ENCODE data around the gene SPTBN1.

Gene SPTBN1

DNA sequence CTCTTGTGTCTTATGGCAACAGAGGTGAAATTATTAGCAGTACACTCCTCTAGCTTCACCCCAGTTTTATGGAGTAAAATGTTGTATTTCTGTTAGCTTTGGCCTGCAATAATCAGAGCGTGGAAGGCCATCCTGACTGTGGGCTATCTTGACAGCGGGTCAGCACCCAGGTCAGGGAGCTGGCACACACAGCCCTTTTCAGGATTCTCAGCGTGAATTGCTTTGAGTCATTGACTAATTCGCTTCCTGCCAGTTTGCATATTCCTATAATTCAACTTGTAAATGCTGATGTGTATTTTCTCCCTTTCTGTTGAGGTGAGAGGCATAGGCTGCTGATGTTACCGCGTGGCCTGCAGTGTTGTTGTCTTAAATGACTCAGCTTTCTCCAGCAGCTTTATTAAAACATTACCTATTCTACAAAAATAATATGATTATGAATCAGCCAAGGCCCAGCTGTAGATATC lies 157.7 kb downstream of the SPTBN1 start:
- TF ChIP-seq, protein P1, sequence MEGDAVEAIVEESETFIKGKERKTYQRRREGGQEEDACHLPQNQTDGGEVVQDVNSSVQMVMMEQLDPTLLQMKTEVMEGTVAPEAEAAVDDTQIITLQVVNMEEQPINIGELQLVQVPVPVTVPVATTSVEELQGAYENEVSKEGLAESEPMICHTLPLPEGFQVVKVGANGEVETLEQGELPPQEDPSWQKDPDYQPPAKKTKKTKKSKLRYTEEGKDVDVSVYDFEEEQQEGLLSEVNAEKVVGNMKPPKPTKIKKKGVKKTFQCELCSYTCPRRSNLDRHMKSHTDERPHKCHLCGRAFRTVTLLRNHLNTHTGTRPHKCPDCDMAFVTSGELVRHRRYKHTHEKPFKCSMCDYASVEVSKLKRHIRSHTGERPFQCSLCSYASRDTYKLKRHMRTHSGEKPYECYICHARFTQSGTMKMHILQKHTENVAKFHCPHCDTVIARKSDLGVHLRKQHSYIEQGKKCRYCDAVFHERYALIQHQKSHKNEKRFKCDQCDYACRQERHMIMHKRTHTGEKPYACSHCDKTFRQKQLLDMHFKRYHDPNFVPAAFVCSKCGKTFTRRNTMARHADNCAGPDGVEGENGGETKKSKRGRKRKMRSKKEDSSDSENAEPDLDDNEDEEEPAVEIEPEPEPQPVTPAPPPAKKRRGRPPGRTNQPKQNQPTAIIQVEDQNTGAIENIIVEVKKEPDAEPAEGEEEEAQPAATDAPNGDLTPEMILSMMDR (conservative IDR thresholded peaks at IDR 0.05; ENCODE audit: low read length), result no peak
- no peak overlapping the region for H3K4me3 ChIP-seq (ENCODE audit: low read length)
- no peak for DNase-seq (ENCODE audit: low read depth)

DNA sequence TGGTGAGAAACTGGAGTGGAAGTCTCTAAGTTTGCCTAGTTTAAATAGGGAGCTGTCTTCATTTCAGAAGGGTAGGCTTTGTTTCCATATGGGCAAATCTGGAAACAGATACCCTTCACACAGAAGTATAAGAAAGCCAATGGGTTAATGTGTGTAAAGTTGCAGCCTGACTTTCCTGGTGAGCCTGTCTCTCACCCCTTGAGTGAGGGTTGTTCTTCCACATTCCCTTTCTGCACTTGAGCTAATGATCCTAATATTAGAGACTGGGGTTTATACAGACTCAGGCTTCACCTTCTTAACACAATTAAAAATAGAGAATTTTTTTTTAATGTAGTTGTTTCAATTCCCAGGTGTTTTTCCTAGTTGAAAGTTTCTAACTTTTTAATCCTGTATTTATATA lies 158.7 kb downstream of the SPTBN1 start:
- no peak overlapping the region for H3K4me3 ChIP-seq (ENCODE audit: low read length)
- TF ChIP-seq, protein P1 (conservative IDR thresholded peaks at IDR 0.05; ENCODE audit: low read length), result no peak

DNA sequence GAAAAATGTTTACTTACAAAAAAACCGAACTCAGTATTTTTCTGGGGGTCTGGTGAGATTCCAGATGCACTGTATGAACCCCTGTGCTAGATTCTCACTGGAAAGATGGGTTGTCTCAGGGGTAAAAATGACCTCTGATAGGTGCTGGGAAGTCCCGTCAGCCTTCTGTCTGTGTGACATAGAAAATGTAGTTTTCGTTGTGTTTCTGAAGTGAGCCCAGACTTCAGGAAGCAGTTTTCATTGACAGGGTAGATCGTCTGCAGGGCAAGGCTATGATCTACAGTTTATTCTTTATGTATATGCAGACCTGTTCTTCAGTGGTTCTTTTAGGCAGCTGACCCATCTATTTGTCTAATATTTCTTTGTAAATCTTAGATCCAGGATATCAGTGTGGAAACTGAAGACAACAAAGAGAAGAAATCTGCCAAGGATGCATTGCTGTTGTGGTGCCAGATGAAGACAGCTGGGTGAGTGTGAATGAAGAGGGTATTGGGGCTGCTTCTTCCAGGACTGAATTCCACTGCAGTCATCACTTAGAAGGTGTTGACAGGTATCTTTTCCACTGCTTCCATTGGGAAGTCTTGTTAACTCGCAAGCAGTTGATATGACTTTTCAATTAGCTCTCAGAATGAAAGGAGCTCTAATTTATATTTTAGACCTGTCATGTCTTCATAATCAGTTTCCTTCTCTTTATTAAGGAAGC lies 159.9 kb downstream of the SPTBN1 start:
- TF ChIP-seq, protein P1 (conservative IDR thresholded peaks at IDR 0.05; ENCODE audit: low read length), result no peak

More for the DNA sequence above, 158.7 kb downstream of the SPTBN1 start:
- no peak for DNase-seq (ENCODE audit: low read depth)

DNA sequence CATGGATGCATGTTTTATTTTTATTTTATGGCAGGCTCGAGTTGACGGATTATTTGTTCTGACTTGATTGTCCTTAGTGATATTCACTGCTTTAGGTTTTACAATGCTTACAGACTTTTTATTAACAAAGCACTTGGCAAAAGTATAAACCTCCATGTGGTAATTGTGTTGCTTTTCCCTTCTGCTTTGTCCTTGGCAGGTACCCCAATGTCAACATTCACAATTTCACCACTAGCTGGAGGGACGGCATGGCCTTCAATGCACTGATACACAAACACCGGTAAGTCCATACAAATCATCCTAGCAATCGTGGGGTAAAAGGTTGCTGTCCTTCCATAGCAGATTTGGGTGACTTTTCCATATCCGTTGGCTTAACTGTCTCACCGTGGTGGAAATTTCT lies 161.3 kb downstream of the SPTBN1 start:
- DNase-seq (ENCODE audit: low read depth), result no peak
- TF ChIP-seq, protein P1 (conservative IDR thresholded peaks at IDR 0.05; ENCODE audit: low read length), result no peak
- no peak overlapping the region for H3K4me3 ChIP-seq (ENCODE audit: low read length)

More for the DNA sequence above, 159.9 kb downstream of the SPTBN1 start:
- H3K4me3 ChIP-seq (ENCODE audit: low read length), result no peak overlapping the region
- DNase-seq (ENCODE audit: low read depth), result no peak

DNA sequence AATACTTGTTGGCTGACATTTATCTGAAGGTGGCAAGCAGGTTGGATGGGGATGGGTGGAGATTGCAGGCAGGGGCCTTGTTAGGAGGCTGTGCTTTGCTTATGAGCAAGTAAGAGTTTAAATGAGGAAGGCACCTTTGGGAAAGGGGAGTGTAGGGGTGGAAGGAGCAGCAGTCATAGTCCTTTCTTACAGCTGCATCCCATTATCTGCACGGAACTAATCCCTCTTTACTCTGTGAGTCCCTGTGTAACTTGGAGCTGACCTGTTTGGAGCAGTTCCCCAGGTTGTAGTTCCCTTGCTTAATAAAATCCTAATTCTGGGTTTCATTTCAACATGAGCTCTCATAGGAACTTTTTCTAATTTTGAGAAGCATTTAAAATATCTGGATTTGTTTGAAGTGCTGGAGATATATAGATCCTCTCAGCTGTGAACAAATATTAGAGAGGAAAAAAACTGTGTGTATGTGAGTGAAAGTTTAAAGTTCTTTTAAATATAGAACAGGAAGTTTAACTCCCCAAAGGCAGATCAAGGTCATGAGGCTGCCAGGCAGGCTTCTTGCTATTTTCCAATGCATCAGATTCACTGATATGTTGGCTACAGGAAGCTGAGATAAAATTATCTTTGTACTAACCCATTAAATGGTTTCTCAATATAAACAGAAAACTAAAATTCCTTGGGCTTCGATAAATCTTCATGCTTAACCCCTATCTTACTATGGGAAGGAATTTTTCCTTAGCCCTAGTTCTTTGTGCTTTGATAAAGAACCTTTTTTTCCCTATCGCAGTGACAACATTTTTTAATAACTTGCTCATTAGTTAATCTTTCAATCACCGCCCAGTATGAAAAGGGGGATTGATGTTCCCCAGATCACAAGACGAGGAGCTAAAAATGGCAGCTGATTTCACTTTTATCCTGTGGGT lies 162.8 kb downstream of the SPTBN1 start:
- no peak for DNase-seq (ENCODE audit: low read depth)
- TF ChIP-seq, protein P1 (conservative IDR thresholded peaks at IDR 0.05; ENCODE audit: low read length), result no peak
- no peak overlapping the region for H3K4me3 ChIP-seq (ENCODE audit: low read length)

DNA sequence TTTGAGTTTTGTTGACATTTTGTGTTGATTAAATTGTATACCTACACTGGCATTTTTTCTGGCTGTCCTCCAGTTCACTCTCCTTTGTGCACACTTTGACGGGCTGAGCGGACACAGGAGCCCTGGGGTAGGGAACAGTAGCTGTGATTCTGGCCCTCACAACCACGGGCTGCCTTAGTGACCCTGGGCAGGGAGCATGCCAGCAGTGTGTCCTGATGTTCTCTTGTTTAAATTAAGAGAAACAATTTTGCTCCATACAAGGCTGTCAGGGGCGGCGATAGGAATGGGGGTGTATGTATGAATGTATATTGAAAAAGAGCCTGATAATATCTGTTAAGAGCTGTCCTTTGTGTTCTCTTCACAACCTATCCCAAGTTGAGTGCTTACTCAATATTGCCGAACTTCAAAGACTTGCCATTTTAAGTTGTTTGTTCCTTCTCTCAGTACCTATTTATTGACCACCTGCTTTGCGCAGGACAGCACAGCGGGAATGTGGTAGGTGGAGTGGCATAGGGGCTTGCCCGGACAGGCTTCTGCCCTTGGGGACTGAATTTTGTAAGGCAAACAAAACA lies 163.6 kb downstream of the SPTBN1 start:
- no peak for DNase-seq (ENCODE audit: low read depth)
- TF ChIP-seq, protein P1 (conservative IDR thresholded peaks at IDR 0.05; ENCODE audit: low read length), result no peak
- no peak overlapping the region for H3K4me3 ChIP-seq (ENCODE audit: low read length)
